Mesenteric fat pad (tissue), 1 donor: ENCODE measurements around the gene PAQR6. TPM values are rescaled to one million over a fixed set of nuclear protein-coding genes. Genes with fewer than 3 reads are reported as not detected.

Experiments
- DNase-seq: peaks from one replicate; pipeline ENCODE4 v3.0.0-alpha.2; 2020; ENCODE audit warnings: low spot score
- total RNA-seq: library from RNA; stranded (reverse); fragmentation: NEBNext Ultra II Directional; extraction: Animal tissue kit (Norgen Biotek cat#: 25700); gene quantifications from one replicate; pipeline ENCODE4 v1.2.1, GENCODE V29; 2021
- donor health status: DM: yes; HTN: yes; CAD: no.

Gene PAQR6
- total RNA-seq, 1 donor from 2014 or later, result 1.4 TPM

- DNase-seq, result no peak
Measured at GRCh38 chr1:156263288-156263655, 15.4 kb upstream of the PAQR6 start.

- no peak for DNase-seq
Measured at GRCh38 chr1:156262461-156263287, 14.8 kb upstream of the PAQR6 start.

DNA sequence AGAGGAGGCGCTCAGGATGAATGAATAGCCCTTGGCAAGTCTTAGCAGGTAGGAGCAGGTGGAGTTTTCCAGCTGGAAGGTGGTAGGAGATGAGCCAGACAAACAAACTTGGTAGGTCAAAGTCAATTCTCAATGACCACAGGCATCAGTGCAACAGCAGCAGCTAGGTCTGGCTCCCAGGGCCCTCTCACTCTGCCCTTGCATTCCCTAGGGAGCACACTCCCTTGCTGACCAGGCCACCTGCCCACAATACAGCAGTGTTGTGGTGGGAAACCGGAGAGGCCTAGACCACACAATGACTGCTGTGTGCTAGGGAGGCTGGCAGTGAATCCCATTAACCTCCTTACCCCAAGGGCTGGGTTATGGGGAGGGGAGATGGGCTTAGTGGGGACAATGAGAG lies 13.0 kb upstream of the PAQR6 start:
- no peak for DNase-seq

GRCh38 chr1:156259805-156260204 lies 11.9 kb upstream of the PAQR6 start:
- DNase-seq, result no peak

- DNase-seq, result no peak
Measured at GRCh38 chr1:156258859-156259258, 11.0 kb upstream of the PAQR6 start.

DNA sequence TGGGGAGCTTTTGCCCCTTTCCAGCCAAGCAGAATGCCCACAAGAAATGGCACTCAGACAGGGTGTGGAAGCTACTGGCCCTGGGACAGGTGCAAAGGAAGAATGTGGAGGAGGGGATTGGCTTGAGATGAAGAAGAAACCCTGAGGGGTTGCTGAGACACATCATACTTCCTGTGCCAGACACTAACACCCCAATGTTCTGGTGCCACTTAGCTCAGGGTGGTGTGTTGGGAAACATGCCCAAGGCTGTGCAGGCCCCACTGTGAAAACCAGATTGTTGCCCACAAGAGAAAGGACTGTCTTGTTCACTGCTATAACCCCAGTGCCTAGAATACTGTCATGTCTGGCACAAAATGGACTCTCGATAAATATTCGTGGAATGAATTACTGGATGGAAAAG lies 9.9 kb upstream of the PAQR6 start:
- DNase-seq, result no peak

DNA sequence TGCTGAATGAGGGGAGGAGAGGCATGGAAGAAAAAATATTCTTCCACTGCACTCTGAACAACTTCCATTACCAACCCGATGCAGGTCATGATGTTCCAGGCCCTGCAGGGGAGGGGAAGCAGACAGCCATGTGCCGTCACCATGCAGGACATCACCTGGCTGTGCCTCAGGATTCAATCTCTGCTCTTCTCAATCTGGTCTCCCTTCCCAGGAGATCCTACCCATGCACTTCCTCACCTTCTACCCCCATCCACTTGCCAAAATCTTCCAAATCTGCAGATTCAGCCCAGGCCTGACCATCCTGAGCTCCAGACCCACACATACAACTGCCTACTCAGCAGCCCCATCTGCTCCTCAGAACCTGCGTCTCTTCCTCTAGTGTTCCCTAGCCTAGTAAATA lies 5.8 kb upstream of the PAQR6 start:
- DNase-seq, result no peak

- DNase-seq, result no peak
Measured at GRCh38 chr1:156251527-156251926, 3.7 kb upstream of the PAQR6 start.

- DNase-seq, result no peak
Measured at GRCh38 chr1:156249593-156249992, 1.7 kb upstream of the PAQR6 start.

GRCh38 chr1:156248323-156248683 lies 447 bp upstream of the PAQR6 start:
- no peak for DNase-seq

DNA sequence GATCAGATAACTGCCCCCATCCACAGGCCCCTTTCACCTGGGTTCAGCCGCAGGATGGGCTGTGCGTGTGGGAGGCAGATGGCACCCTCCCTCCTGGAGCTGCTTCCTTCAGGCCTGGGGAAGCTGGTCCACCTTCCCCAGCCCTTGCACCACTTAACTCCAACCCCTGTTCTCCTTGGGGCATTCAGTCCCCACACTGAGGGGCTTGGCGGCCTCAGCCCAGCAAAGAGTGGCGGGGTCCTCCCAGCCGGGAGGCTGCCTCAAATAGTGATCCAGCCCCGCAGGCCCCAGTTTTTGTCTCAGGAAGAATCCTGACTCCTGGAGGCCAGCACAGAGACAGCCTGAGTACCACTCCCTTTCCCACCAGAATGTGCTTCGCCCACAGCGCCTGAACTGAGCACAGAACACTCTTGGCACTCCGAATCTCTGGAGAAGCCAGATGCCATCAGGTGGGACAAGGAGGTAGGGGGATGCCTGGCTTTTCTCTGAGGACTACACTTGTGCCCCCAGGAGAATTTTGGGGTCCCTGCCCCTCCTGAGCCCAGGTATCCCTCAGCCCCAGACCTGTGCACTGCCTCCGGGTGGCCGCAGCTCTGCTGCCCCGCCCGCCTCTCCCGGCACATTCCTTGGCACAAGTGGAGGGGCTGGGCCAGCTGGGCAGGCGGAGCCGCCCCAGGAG lies 936 bp downstream of the PAQR6 start:
- DNase-seq, result no peak

DNA sequence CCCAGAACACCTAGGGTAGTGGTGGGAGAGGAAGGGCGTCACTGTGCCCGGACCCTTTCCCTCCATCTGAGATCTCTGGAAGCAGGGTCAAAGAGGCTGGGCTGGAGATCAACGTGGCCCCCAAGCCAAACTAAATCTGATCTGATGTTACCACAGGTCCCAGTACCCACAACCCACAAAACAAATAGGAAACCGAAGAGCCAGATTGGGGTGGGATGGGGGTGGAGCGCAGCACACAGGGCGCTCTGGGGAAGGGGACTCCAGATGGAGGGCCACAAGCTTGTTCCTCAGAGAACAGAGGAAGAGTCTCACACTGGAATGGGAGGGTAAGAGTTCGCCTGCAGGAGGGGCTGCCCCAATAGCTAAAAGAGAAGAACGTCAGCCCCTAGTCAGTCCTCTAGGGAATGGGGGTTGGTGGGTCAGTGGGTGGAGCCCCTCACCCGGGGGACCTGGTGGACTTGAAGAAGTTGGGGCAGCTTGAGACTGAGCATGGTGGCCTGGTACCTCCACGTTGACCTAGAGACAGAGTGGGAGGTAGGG lies 1.5 kb downstream of the PAQR6 start:
- DNase-seq, result no peak

DNA sequence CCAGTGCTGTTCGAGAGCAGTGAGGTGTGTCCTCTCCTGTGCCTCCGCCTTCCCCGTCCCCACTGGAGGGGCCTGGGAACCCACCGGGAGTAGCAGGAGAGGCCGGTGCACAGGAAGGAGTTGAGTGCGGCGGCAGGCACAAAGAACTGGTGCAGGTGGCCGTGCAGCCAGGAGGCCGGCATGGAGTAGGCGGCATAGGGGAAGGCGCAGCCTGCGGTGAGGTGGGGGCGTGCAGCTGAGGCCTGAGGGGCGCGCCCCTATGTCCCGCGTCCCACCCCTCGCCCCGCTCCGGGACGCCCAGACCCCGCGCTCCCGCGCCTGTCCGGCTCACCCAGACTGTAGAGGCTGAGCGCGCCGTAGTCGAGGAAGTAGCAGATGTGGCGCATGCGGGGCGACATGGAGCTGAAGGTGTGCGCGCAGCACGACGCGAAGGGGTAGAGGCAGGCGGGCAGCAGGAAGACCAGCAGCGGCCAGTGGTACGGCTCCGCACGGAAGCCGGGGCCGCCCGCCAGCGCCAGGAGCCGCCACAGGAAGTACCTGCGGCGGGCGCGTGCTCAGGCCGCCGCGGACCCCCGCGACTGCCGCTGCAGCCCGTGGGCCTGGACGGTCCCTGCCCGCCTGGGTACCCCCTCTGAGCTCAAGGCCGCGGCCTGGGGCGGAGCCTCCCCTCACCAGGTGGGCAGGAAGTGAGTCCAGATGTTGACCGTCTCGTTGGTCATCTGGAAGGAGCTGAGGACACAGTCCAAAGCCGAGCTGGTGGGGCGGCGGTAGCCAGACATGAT lies 2.2 kb downstream of the PAQR6 start:
- no peak for DNase-seq

DNA sequence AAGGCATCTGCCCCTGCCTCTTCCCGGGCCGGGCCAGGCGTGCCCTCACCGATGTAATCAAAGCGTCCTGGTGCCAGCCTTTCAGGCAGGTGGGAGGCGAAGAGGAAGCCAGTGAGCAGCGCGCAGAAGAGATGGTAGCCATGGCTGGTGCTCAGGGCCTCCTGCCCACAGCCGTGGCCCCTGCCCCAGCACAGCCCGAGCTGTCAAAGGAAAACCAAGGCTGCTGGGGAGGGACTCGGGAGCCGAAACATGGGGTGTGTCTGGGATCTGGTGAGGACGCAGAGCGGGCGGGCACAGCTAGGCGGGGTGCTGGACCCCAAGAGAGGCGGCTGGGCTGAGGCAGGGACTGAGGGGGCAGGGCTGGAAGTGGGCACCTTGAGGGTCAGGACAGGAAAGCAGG lies 3.1 kb downstream of the PAQR6 start:
- no peak for DNase-seq

DNA sequence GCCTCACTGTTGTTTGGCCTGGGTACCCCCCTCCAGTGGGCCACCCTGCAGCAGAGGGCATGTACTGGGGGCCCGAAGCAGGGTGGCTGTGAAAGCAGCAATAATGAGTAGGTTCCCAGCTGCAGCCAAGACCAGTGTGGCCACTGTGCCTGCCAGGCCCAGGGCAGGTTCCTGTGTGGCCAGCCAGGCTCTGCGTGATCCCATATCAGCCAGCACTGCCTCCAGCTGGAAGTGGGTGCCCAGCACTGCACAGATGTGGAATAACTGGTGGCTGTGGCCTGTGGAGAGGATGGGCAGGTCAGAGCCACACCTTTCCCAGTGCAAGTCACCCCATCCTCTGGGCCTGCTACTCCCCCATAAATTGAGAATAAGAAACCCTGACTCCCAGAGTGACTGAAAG lies 3.7 kb downstream of the PAQR6 start:
- DNase-seq, result no peak

GRCh38 chr1:156242738-156243137 lies 5.1 kb downstream of the PAQR6 start:
- no peak for DNase-seq

- no peak for DNase-seq
Measured at GRCh38 chr1:156241926-156242325, 5.9 kb downstream of the PAQR6 start, which contains the start of gene BGLAP. BGLAP (plus strand) TSS chr1:156242184; CDS start chr1:156242232, 48 bp downstream.

DNA sequence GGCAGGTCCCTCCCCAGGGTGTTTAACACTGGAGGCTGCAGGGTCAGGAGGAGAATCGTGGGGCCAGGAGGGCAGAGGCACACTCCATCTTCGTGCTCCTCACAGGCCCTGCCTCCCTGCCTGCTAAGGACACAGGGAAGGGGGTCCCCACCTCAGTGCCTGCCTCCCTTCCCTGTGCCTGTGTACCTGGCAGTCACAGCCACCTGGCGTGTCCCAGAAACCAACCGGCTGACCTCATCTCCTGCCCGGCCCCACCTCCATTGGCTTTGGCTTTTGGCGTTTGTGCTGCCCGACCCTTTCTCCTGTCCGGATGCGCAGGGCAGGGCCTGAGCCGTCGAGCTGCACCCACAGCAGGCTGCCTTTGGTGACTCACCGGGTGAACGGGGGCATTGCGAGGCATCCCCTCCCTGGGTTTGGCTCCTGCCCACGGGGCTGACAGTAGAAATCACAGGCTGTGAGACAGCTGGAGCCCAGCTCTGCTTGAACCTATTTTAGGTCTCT lies 6.5 kb downstream of the PAQR6 start:
- no peak for DNase-seq

- no peak for DNase-seq
Measured at GRCh38 chr1:156238248-156238647, 9.6 kb downstream of the PAQR6 start.

DNA sequence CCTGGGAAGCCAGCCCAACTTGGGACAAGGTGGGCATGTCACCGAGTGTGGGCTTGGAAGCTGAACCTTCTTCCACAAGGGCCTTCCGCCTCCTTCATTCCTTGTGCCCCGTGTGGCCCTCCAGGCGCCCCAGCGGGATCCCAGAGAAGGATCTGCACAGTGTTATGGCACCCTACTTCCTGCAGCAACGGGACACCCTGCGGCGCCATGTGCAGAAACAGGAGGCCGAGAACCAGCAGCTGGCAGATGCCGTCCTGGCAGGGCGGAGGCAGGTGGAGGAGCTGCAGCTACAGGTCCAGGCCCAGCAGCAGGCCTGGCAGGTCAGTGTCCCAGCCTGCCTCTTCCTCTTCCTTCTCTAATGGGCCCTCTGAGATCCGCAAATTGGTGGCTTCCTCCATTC lies 11.7 kb downstream of the PAQR6 start:
- DNase-seq, result no peak

DNA sequence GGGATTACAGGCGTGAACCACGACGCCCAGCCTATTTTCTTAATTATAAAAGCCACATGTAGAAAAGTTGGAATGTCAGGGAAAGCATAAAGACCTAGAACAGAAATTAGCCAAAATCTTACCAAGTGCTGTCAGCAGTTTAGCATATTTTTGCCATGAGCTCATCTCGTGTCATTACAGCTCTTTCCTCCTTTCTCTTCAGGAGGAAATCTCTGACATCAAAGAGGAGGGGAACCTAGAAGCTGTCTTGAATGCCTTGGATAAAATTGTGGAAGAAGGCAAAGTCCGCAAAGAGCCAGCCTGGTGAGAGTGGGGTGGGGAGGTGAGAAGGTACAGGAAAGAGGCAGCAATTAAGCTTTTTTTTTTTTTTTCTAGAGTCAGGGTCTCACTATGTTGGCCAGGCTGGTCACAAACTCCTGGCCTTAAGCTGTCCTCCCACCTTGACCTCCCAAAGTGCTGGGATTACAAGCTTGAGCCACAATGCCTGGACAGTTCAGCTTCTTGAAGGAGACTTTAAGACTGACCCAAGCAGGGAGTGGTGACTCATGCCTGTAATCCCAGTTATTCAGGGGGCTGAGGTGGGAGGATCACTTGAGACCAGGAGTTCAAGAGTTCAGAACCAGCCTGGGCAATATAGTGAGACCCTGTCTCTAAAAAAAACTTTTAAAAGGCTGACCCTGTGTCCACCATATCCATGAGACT lies 14.3 kb downstream of the PAQR6 start:
- DNase-seq, result no peak
